A549 (cell line): ENCODE results near the gene PMAIP1. TPM values are rescaled to one million over a fixed set of nuclear protein-coding genes. Genes with fewer than 3 reads are reported as not detected.
"Not testable (repeated sequence)": the region's sequence is repeated elsewhere in the genome, so short reads cannot be mapped to it uniquely, and the experiment has no call there.

ENCODE experiments used
- ATAC-seq, 2 experiments: fragments of 200-7000 bp in 1 of 2; fragments of >200 bp in 1 of 2; cut with Nextera tagmentation in 1 of 2; cut with Tn5 transposase in 1 of 2; 3 replicates each; pipeline versions ENCODE4 v1.8.0 to v1.9.1; 2018 to 2020; ENCODE audit warnings: mild to moderate bottlenecking in 1 of 2, moderate library complexity in 1 of 2
- CTCF ChIA-PET: fragments of 300-600 bp; sonication (Branson Sonifier 250); formaldehyde crosslinking; extraction: SDS; loops from one replicate; lab custom pipeline; 2021; ENCODE audit warnings: antibody characterized with exemption, inconsistent platforms; lab: Yijun Ruan, JAX
- POLR2A ChIA-PET: fragments of 350-600 bp; formaldehyde crosslinking; extraction: SDS; loops from one replicate; lab custom pipeline; 2021; ENCODE audit warnings: antibody characterized with exemption, inconsistent platforms; lab: Yijun Ruan, JAX
- DNase-seq, 2 experiments: peaks; one replicate each; pipeline versions ENCODE4 v3.0.0 to v3.0.0-alpha.2; 2011 to 2016; ENCODE audit warnings: low read depth in 1 of 2, low spot score in 1 of 2
- FAIRE-seq: peaks from 2 replicates; lab custom pipeline; 2011; peaks lifted over from hg19 to GRCh38; lab: Jason Lieb, UNC
- H3K27ac ChIP-seq, 2 experiments: fragments of >200 bp; sonication (Bioruptor Twin); formaldehyde crosslinking; 3 replicates each; pipeline ENCODE4 v1.5.1; 2016 to 2017
- H3K4me1 ChIP-seq: fragments of >200 bp; sonication (Bioruptor Twin); formaldehyde crosslinking; 3 replicates; pipeline ENCODE4 v1.6.1; 2016
- H3K4me2 ChIP-seq: fragments of >200 bp; sonication (Bioruptor Twin); formaldehyde crosslinking; 3 replicates; pipeline ENCODE4 v1.6.1; 2016
- H3K4me3 ChIP-seq: fragments of >200 bp; sonication (Bioruptor Twin); formaldehyde crosslinking; 3 replicates; pipeline ENCODE4 v1.5.1; 2016
- H3K9me3 ChIP-seq: fragments of >200 bp; sonication (Bioruptor Twin); formaldehyde crosslinking; 3 replicates; pipeline ENCODE4 v1.6.1; 2016
- BCL3 ChIP-seq: fragments of >200 bp; sonication (Bioruptor Twin); formaldehyde crosslinking; IDR thresholded peaks from 3 replicates; pipeline ENCODE4 v1.6.1; 2016
- BHLHE40 ChIP-seq: IDR thresholded peaks from 2 replicates; pipeline ENCODE4 v1.6.1; 2012; ENCODE audit warnings: low read depth, low read length, inconsistent platforms
- EP300 ChIP-seq, 2 experiments: fragments of >200 bp; sonication (Bioruptor Twin); formaldehyde crosslinking; IDR thresholded peaks; 2 replicates in 1 of 2; 3 replicates in 1 of 2; pipeline ENCODE4 v1.6.1; 2016 to 2017
- GATA3 ChIP-seq: IDR thresholded peaks from 2 replicates; pipeline ENCODE4 v1.6.1; 2012; ENCODE audit warnings: borderline replicate concordance
- HEYL ChIP-seq: fragments of 250-450 bp; sonication (Bioruptor Pico); IDR thresholded peaks from 2 replicates; pipeline ENCODE4 v1.8.0; 2021; ENCODE audit warnings: mild to moderate bottlenecking, moderate library complexity
- HMGXB4 ChIP-seq: fragments of 250-450 bp; sonication (Bioruptor Pico); IDR thresholded peaks from 2 replicates; pipeline ENCODE4 v1.5.0; 2021; ENCODE audit warnings: mild to moderate bottlenecking, moderate library complexity, borderline replicate concordance
- JUN ChIP-seq, 2 experiments: fragments of >200 bp; sonication (Bioruptor Twin); formaldehyde crosslinking; IDR thresholded peaks; 2 replicates in 1 of 2; 3 replicates in 1 of 2; pipeline ENCODE4 v1.6.1; 2016 to 2017
- JUNB ChIP-seq: fragments of >200 bp; sonication (Bioruptor Twin); formaldehyde crosslinking; IDR thresholded peaks from 2 replicates; pipeline ENCODE4 v1.6.1; 2016
- KDM5A ChIP-seq: fragments of 200-600 bp; sonication (generic); IDR thresholded peaks from 2 replicates; pipeline ENCODE4 v1.6.1; 2016; ENCODE audit warnings: antibody characterized with exemption, mild to moderate bottlenecking
- MAFK ChIP-seq: fragments of 450-650 bp; IDR thresholded peaks from 2 replicates; pipeline ENCODE4 v1.6.1; 2014; ENCODE audit not compliant: partially characterized antibody
- PHF8 ChIP-seq: fragments of 200-600 bp; sonication (generic); IDR thresholded peaks from 2 replicates; pipeline ENCODE4 v1.6.1; 2016; ENCODE audit warnings: low read depth, mild to moderate bottlenecking, antibody characterized with exemption, moderate library complexity, borderline replicate concordance
- POLR2AphosphoS2 ChIP-seq: conservative IDR thresholded peaks from 2 replicates; pipeline ENCODE4 v1.6.1; 2012; ENCODE audit warnings: low read length, improper control_type of control experiment, inconsistent platforms
- RARB ChIP-seq: fragments of 250-450 bp; sonication (Bioruptor Pico); IDR thresholded peaks from 2 replicates; pipeline ENCODE4 v1.8.0; 2021; ENCODE audit warnings: mild to moderate bottlenecking, moderate library complexity
- RCOR1 ChIP-seq: fragments of 150-350 bp; IDR thresholded peaks from 2 replicates; pipeline ENCODE4 v1.6.1; 2014; ENCODE audit warnings: antibody characterized with exemption, low read length, low read depth
- SMC3 ChIP-seq: fragments of >200 bp; sonication (Bioruptor Twin); formaldehyde crosslinking; IDR thresholded peaks from 3 replicates; pipeline ENCODE4 v1.6.1; 2018; ENCODE audit warnings: inconsistent platforms
- TP53 ChIP-seq: fragments of 250-450 bp; sonication (Bioruptor Pico); IDR thresholded peaks from 2 replicates; pipeline ENCODE4 v1.5.0; 2021; ENCODE audit warnings: mild to moderate bottlenecking, moderate library complexity
- ZC3H11A ChIP-seq: fragments of 450-650 bp; IDR thresholded peaks from 2 replicates; pipeline ENCODE4 v1.6.1; 2014; ENCODE audit warnings: antibody characterized with exemption, mild to moderate bottlenecking
- ZFP36 ChIP-seq: fragments of 450-650 bp; IDR thresholded peaks from 2 replicates; pipeline ENCODE4 v1.6.1; 2014; ENCODE audit warnings: borderline replicate concordance; ENCODE audit not compliant: partially characterized antibody
- WGBS: methylation state at CpG from one replicate; pipeline ENCODE4 v1.1.6; 2017; ENCODE audit errors: missing lambda C conversion rate; 5-methylcytosine and 5-hydroxymethylcytosine counted together
- polyA plus RNA-seq, 4 experiments: library from polyadenylated mRNA; depleted of rRNA in 3 of 4; stranded (reverse); fragments of >200 nt; fragmentation: RNase III in 1 of 4; extraction: RNeasy Plus Mini Kit Qiagen cat#74134 plus additional on column Dnase treatment in 1 of 4; gene quantifications; 2 replicates in 3 of 4; 3 replicates in 1 of 4; pipeline ENCODE4 v1.2.3, GENCODE V29; 2011 to 2017
- TF ChIP-seq, protein P1 (sequence below): fragments of 450-650 bp; IDR thresholded peaks from 2 replicates; pipeline ENCODE4 v1.6.1; 2014; ENCODE audit warnings: antibody characterized with exemption
- TF ChIP-seq, protein P2 (sequence below): IDR thresholded peaks from 2 replicates; pipeline ENCODE4 v1.6.1; 2012
- TF ChIP-seq, protein P3 (sequence below): IDR thresholded peaks from 2 replicates; pipeline ENCODE4 v1.6.1; 2012

Gene PMAIP1
- polyA plus RNA-seq, 2 of the 4 experiments (the other 2 are of a cell fraction), result 9.7 to 40.3 TPM

GRCh38 chr18:59853380-59853779 lies 46.4 kb upstream of the PMAIP1 start:
- H3K4me1 ChIP-seq, result no peaks in the 10 kb centered on the region
- no peaks in the 10 kb centered on the region for H3K9me3 ChIP-seq
- TF ChIP-seq GATA3 (no peak), KDM5A (no peak), POLR2AphosphoS2 (no peak), BHLHE40 (no peak), JUNB (no peak), EP300 (IDR thresholded peaks at IDR 0.05) (no peak), RARB (CRISPR knock-in tag) (no peak), HEYL (no peak), RCOR1 (no peak), MAFK (no peak), BCL3 (no peak), JUN (IDR thresholded peaks at IDR 0.05) (no peak), ZC3H11A (no peak), ZFP36 (no peak), TP53 (CRISPR knock-in tag) (no peak), PHF8 (no peak), HMGXB4 (no peak)
- TF ChIP-seq, protein P1, sequence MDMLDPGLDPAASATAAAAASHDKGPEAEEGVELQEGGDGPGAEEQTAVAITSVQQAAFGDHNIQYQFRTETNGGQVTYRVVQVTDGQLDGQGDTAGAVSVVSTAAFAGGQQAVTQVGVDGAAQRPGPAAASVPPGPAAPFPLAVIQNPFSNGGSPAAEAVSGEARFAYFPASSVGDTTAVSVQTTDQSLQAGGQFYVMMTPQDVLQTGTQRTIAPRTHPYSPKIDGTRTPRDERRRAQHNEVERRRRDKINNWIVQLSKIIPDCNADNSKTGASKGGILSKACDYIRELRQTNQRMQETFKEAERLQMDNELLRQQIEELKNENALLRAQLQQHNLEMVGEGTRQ, result no peak
- TF ChIP-seq, protein P2, sequence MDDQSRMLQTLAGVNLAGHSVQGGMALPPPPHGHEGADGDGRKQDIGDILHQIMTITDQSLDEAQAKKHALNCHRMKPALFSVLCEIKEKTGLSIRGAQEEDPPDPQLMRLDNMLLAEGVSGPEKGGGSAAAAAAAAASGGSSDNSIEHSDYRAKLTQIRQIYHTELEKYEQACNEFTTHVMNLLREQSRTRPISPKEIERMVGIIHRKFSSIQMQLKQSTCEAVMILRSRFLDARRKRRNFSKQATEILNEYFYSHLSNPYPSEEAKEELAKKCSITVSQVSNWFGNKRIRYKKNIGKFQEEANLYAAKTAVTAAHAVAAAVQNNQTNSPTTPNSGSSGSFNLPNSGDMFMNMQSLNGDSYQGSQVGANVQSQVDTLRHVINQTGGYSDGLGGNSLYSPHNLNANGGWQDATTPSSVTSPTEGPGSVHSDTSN, result no peak
- TF ChIP-seq, all 56 proteins: peak for 0
- no peak overlapping the region for H3K27ac ChIP-seq
- 48% methylated on average over 3 of the region's 3 CpGs for WGBS
- ATAC-seq (no peak), DNase-seq (no peak), FAIRE-seq (no peak)
- H3K4me2 ChIP-seq, result no peak overlapping the region
- POLR2A ChIA-PET, result interaction anchor here (0.7 kb wide), 1 partner anchor 48 kb away, joined by 3 read pairs; no protein-coding TSS in a partner anchor
- no peak overlapping the region for H3K4me3 ChIP-seq
- CTCF ChIA-PET, result no interaction called here

- H3K4me1 ChIP-seq, H3K27ac ChIP-seq, ATAC-seq, DNase-seq, CTCF ChIA-PET, H3K4me3 ChIP-seq, FAIRE-seq, H3K4me2 ChIP-seq, H3K9me3 ChIP-seq: not testable (repeated sequence)
- POLR2A ChIA-PET, result interaction anchor here (0.7 kb wide), 1 partner anchor 47 kb away, joined by 3 read pairs; no protein-coding TSS in a partner anchor
- 90% methylated on average over 4 of the region's 4 CpGs for WGBS
Measured at GRCh38 chr18:59853988-59854387, 45.8 kb upstream of the PMAIP1 start.

- TF ChIP-seq, protein P3, sequence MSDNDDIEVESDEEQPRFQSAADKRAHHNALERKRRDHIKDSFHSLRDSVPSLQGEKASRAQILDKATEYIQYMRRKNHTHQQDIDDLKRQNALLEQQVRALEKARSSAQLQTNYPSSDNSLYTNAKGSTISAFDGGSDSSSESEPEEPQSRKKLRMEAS, result no peak
- TF ChIP-seq SMC3, result no peak
- no peak for ATAC-seq
- DNase-seq, result no peak
- Histone ChIP-seq H3K4me2 (no peak overlapping the region), H3K4me3 (no peak overlapping the region), H3K27ac (no peak overlapping the region), H3K4me1 (0 out of 3 replicates have a peak, but pooled peaks cover 6% of the 10 kb centered on the region), H3K9me3 (no peaks in the 10 kb centered on the region)
- 72% methylated on average over 4 of the region's 4 CpGs for WGBS
- FAIRE-seq, result no peak
- ChIA-PET CTCF (interaction anchor here (1.9 kb wide), 1 partner anchor 24 kb away, joined by 5 read pairs; no protein-coding TSS in a partner anchor), POLR2A (no interaction called here)
Measured at GRCh38 chr18:59861009-59861408, 38.8 kb upstream of the PMAIP1 start.
